ENCODE measurements around the gene BCL3. TPM values are rescaled to one million over a fixed set of nuclear protein-coding genes. Genes with fewer than 3 reads are reported as not detected.

The BCL3 gene
- total RNA-seq, 1 donor from 2014 or later: 2.1 TPM

GRCh38 chr19:44710483-44710882 is 38.0 kb upstream of the BCL3 start:
- Histone ChIP-seq H3K36me3 (ENCODE audit: control insufficient read depth, insufficient read depth, low read length) (no peaks in the 10 kb centered on the region), H3K4me3 (ENCODE audit: low read depth, low read length) (no peak overlapping the region), H3K27me3 (ENCODE audit: control insufficient read depth, insufficient read depth, low read length) (no peaks in the 10 kb centered on the region)
- FAIRE-seq (no peak), DNase-seq (ENCODE audit: low read depth) (no peak)
- no peak for TF ChIP-seq CTCF (IDR thresholded peaks at IDR 0.05; ENCODE audit: insufficient read depth, low read length, severe bottlenecking)

GRCh38 chr19:44712864-44713515 is 35.5 kb upstream of the BCL3 start:
- no peaks in the 10 kb centered on the region for H3K36me3 ChIP-seq (ENCODE audit: control insufficient read depth, insufficient read depth, low read length)
- no peaks in the 10 kb centered on the region for H3K27me3 ChIP-seq (ENCODE audit: control insufficient read depth, insufficient read depth, low read length)
- no peak for FAIRE-seq
- DNase-seq (ENCODE audit: low read depth): no peak
- no peak for TF ChIP-seq CTCF (IDR thresholded peaks at IDR 0.05; ENCODE audit: insufficient read depth, low read length, severe bottlenecking)
- H3K4me3 ChIP-seq (ENCODE audit: low read depth, low read length): no peak overlapping the region

- FAIRE-seq (no peak), DNase-seq (ENCODE audit: low read depth) (no peak)
- Histone ChIP-seq H3K36me3 (ENCODE audit: control insufficient read depth, insufficient read depth, low read length) (no peaks in the 10 kb centered on the region), H3K27me3 (ENCODE audit: control insufficient read depth, insufficient read depth, low read length) (no peaks in the 10 kb centered on the region), H3K4me3 (ENCODE audit: low read depth, low read length) (no peak overlapping the region)
- no peak for TF ChIP-seq CTCF (IDR thresholded peaks at IDR 0.05; ENCODE audit: insufficient read depth, low read length, severe bottlenecking)
These were observed 33.8 kb upstream of the BCL3 start for GRCh38 chr19:44714597-44715169.

- DNase-seq (ENCODE audit: low read depth): no peak
- H3K27me3 ChIP-seq (ENCODE audit: control insufficient read depth, insufficient read depth, low read length): no peaks in the 10 kb centered on the region
- no peak for TF ChIP-seq CTCF (IDR thresholded peaks at IDR 0.05; ENCODE audit: insufficient read depth, low read length, severe bottlenecking)
- FAIRE-seq: no peak
- no peaks in the 10 kb centered on the region for H3K36me3 ChIP-seq (ENCODE audit: control insufficient read depth, insufficient read depth, low read length)
- H3K4me3 ChIP-seq (ENCODE audit: low read depth, low read length): no peak overlapping the region
These were observed 30.9 kb upstream of the BCL3 start for GRCh38 chr19:44717603-44718002.

- TF ChIP-seq CTCF (IDR thresholded peaks at IDR 0.05; ENCODE audit: insufficient read depth, low read length, severe bottlenecking): no peak
- FAIRE-seq: no peak
- H3K27me3 ChIP-seq (ENCODE audit: control insufficient read depth, insufficient read depth, low read length): no peaks in the 10 kb centered on the region
- H3K36me3 ChIP-seq (ENCODE audit: control insufficient read depth, insufficient read depth, low read length): no peaks in the 10 kb centered on the region
- no peak overlapping the region for H3K4me3 ChIP-seq (ENCODE audit: low read depth, low read length)
- no peak for DNase-seq (ENCODE audit: low read depth)
These were observed 29.9 kb upstream of the BCL3 start for GRCh38 chr19:44718441-44719261.

Data from bronchial epithelial cell (primary cell).